ENCODE results near the gene WDPCP.

DNA sequence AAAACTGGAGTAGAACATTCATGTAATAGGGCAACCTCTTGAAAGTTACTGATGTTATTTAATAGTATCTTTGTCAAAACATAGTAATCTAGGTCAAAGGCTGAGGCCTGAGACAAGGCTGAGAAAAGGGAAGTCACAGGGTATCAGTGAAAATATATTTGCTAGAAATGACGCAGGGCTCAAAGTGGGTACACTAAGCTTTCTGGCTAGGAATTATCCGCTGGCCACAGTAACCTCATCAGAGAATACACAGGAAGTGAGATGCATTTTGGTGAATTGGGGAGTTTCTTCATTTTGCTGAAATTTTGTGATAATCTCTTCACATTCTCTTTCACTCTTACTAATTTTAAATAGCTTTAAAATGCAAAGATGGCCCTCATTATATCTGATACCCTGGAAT is 330.8 kb downstream of the WDPCP start:
- TF ChIP-seq POLR2A (IDR thresholded peaks at IDR 0.05) (no peak), POLR2AphosphoS5 (IDR thresholded peaks at IDR 0.05; ENCODE audit: insufficient read depth in 1 of 2, low read depth in 1 of 2) (no peak)
- TF ChIP-seq, protein P1, sequence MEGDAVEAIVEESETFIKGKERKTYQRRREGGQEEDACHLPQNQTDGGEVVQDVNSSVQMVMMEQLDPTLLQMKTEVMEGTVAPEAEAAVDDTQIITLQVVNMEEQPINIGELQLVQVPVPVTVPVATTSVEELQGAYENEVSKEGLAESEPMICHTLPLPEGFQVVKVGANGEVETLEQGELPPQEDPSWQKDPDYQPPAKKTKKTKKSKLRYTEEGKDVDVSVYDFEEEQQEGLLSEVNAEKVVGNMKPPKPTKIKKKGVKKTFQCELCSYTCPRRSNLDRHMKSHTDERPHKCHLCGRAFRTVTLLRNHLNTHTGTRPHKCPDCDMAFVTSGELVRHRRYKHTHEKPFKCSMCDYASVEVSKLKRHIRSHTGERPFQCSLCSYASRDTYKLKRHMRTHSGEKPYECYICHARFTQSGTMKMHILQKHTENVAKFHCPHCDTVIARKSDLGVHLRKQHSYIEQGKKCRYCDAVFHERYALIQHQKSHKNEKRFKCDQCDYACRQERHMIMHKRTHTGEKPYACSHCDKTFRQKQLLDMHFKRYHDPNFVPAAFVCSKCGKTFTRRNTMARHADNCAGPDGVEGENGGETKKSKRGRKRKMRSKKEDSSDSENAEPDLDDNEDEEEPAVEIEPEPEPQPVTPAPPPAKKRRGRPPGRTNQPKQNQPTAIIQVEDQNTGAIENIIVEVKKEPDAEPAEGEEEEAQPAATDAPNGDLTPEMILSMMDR (IDR thresholded peaks at IDR 0.05): no peak

All from vagina (tissue), 2 donors.